ENCODE data around the gene APOB. TPM values are rescaled to one million over a fixed set of nuclear protein-coding genes. Genes with fewer than 3 reads are reported as not detected.

APOB gene
- total and polyA plus RNA-seq, 3 experiments from 2014 or later, result not detected

DNA sequence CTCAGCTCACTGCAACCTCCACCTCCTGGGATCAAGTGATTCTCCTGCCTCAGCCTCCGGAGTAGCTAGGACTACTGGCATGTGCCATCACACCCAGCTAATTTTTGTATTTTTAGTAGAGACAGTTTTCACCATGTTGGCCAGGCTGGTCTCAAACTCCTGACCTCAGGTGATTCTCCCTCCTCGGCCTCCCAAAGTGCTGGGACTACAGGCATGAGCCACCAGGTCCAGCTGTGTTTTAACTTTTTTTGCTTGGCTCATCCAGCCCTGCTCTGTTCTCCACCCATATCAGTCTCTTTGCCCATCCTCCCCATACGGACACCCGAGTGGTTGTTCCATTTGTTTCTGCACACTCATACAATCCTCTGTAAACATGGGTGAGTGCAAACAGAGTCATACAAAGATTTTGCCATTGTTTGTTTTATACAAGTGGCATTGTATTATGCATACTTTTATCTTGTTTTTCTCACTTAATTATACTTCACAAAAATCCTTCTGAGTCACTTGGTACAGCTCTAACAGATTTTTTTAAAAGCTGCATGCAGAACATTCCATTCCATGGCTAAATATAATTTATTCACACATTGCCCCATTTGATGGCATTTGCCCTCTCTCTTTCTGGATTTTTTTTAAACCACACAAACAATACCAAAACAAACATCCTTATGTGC is 5.3 kb downstream of the APOB start:
- H3K36me3 ChIP-seq (ENCODE audit: insufficient read depth, low read length), result no peaks in the 10 kb centered on the region
- ChIA-PET CTCF (no interaction called here), POLR2A (no interaction called here)
- H3K4me1 Mint-ChIP-seq, result peaks cover 3 to 6% (median 5%) of the 10 kb centered on the region in 3 donors
- no peaks in the 10 kb centered on the region for H3K27me3 ChIP-seq (ENCODE audit: insufficient read depth, low read length, poor library complexity, severe bottlenecking)
- H3K9me3 Mint-ChIP-seq, result peaks cover 0 to 2% (median 0%) of the 10 kb centered on the region in 5 donors
- H3K27ac ChIP-seq (ENCODE audit: low read depth, low read length), result no peak overlapping the region
- H3K9me3 ChIP-seq (ENCODE audit: low read length), result no peaks in the 10 kb centered on the region
- H3K27me3 Mint-ChIP-seq, result peaks cover 16 to 20% of the 10 kb centered on the region in 2 donors
- H3K4me3 Mint-ChIP-seq, result no peak overlapping the region
- no peaks in the 10 kb centered on the region for H3K36me3 Mint-ChIP-seq
- no peaks in the 10 kb centered on the region for H3K4me1 ChIP-seq (ENCODE audit: insufficient read depth, low read length)
- no peak overlapping the region for H3K27ac Mint-ChIP-seq
- no peak overlapping the region for H3K4me3 ChIP-seq (ENCODE audit: low read length)
- no peak for DNase-seq

GRCh38 chr2:21037671-21038108 is 6.2 kb downstream of the APOB start:
- Mint-ChIP-seq H3K9me3 (peaks cover 0 to 2% (median 0%) of the 10 kb centered on the region in 5 donors), H3K27ac (no peak overlapping the region), H3K36me3 (no peaks in the 10 kb centered on the region), H3K27me3 (peaks cover 11 to 13% of the 10 kb centered on the region in 2 donors), H3K4me1 (peaks cover 0 to under 1% (median 0%) of the 10 kb centered on the region in 3 donors), H3K4me3 (no peak overlapping the region)
- Histone ChIP-seq H3K4me3 (ENCODE audit: low read length) (no peak overlapping the region), H3K9me3 (ENCODE audit: low read length) (no peaks in the 10 kb centered on the region), H3K4me1 (ENCODE audit: insufficient read depth, low read length) (no peaks in the 10 kb centered on the region), H3K27ac (ENCODE audit: low read depth, low read length) (no peak overlapping the region), H3K27me3 (ENCODE audit: insufficient read depth, low read length, poor library complexity, severe bottlenecking) (no peaks in the 10 kb centered on the region), H3K36me3 (ENCODE audit: insufficient read depth, low read length) (no peaks in the 10 kb centered on the region)
- ChIA-PET CTCF (no interaction called here), POLR2A (no interaction called here)
- DNase-seq, result no peak

DNA sequence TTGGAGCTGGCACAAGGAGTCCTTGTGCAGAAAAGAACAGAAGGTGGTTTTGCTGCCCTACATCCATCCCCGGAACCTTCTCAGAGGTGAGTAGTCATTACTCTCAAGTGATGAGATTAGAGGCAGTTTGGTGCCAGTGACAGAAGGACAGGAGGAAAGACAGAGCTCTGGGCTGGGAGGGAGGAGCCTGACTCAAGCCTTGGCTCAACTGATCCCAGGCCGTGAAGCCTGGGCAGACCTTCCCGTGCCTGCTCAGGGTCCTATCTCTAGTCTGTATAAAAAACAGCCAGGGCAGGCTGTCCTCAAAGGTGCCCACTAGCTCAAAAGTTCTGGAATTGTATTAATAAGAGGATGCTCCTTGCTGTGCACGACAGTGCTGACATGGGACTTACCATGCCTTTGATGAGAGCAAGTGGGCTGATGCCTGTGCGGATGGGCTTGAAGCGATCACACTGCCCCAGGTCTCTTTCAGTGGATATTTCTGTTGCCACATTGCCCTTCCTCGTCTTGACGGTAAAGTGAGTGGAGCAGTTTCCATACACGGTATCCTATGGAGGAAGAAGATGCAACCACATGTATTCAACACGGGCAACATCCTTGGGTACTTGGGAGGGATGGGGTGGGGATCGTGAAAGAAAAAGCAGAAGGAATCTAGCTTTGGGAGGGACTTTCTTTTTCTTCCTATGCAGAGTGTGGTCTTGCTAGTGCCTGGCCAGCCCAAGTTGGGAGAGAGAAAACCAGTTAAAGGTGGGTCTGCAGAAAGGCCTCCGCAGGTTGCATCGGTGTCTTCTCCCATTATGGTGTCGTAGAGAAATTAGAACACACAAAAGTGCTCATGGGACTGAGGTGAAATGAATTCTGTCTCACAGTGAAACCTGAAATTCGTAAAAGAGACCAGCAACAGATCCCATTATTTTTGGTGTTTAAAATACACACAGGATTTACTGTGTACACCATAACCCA is 6.9 kb downstream of the APOB start:
- Histone ChIP-seq H3K4me3 (ENCODE audit: low read length) (no peak overlapping the region), H3K27me3 (ENCODE audit: insufficient read depth, low read length, poor library complexity, severe bottlenecking) (no peaks in the 10 kb centered on the region), H3K27ac (ENCODE audit: low read depth, low read length) (no peak overlapping the region), H3K9me3 (ENCODE audit: low read length) (no peaks in the 10 kb centered on the region), H3K4me1 (ENCODE audit: insufficient read depth, low read length) (no peaks in the 10 kb centered on the region), H3K36me3 (ENCODE audit: insufficient read depth, low read length) (no peaks in the 10 kb centered on the region)
- CTCF ChIA-PET, result no interaction called here
- Mint-ChIP-seq H3K27ac (no peak overlapping the region), H3K4me1 (no peaks in the 10 kb centered on the region), H3K27me3 (peaks cover 6 to 7% of the 10 kb centered on the region in 2 donors), H3K9me3 (peaks cover 0 to 2% (median 0%) of the 10 kb centered on the region in 5 donors), H3K36me3 (no peaks in the 10 kb centered on the region), H3K4me3 (no peak overlapping the region)
- DNase-seq, result no peak
- POLR2A ChIA-PET, result no interaction called here

DNA sequence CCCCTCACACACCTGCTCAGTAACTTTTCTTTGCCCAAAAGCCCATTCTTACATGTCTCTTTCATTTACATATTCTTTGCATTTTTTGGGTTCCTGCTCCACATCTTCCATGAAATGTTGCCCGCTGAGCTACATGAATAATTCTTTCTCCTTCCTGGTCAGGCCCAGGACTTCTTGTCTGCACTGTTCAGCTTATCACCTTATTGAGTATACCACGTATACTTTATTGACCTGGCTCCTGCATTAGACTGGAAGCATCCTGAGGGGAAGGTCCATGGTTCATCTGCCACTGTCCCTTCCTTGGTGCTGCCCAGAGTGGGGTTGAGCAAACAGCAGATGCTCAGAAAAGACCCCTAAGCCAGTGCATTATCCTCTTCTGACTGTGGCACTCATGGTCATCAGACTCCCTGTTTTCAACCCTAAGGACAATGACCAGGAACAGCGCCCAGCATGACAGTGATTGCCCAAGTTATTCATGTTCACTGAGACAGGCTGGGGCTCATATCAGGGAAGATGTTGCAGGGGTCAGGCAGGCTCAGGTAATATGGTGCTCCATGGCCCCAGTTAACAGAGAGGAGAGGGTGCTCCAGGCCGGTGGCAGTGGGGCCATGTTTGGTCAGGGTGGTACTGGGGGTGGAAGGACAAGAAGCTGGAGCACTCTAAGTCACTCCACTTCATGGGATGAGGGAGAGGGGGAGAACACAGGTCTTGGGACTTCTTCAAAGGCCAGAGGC is 7.7 kb downstream of the APOB start:
- Mint-ChIP-seq H3K9me3 (peaks cover 0 to 2% (median 0%) of the 10 kb centered on the region in 5 donors), H3K4me1 (no peaks in the 10 kb centered on the region), H3K27me3 (peaks cover 4 to 7% of the 10 kb centered on the region in 2 donors), H3K36me3 (no peaks in the 10 kb centered on the region), H3K27ac (no peak overlapping the region), H3K4me3 (no peak overlapping the region)
- DNase-seq, result no peak
- Histone ChIP-seq H3K27me3 (ENCODE audit: insufficient read depth, low read length, poor library complexity, severe bottlenecking) (no peaks in the 10 kb centered on the region), H3K27ac (ENCODE audit: low read depth, low read length) (no peak overlapping the region), H3K9me3 (ENCODE audit: low read length) (no peaks in the 10 kb centered on the region), H3K4me1 (ENCODE audit: insufficient read depth, low read length) (no peaks in the 10 kb centered on the region), H3K36me3 (ENCODE audit: insufficient read depth, low read length) (no peaks in the 10 kb centered on the region), H3K4me3 (ENCODE audit: low read length) (no peak overlapping the region)
- CTCF ChIA-PET, result no interaction called here
- POLR2A ChIA-PET, result no interaction called here

DNA sequence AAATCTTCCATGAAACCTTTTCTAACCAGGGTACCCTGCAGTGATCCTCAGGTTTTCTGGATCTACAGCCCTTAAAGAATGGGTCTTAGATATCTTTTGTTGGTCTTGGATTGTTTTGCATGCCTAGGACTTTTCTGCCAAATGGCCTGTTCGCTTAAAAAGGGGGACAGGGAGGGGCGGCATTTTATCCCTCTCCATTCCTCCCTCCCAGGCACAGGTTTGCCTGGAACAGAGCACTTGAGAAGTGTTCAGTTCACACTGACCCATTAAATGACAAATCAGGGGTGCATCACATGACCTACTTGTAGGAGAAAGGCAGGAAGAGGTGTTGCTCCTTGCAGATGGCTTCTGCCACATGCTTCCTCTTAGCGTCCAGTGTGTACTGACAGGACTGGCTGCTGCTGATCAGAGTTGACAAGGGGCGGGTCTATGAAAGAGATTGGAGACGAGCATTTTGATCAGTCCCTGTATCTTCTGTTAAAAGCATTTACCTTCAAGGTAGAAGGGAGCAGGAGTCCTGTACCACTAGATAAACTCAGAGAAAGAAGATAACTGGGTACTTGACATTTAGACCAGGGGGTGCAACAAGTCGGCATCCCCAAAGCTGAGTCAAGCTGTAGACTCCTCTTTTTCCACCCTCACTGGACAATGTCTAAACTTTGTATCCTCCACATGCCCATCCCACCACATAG is 8.4 kb downstream of the APOB start:
- H3K27ac Mint-ChIP-seq, result no peak overlapping the region
- no peaks in the 10 kb centered on the region for H3K36me3 Mint-ChIP-seq
- DNase-seq, result no peak
- H3K4me1 ChIP-seq (ENCODE audit: insufficient read depth, low read length), result no peaks in the 10 kb centered on the region
- no peaks in the 10 kb centered on the region for H3K4me1 Mint-ChIP-seq
- H3K27me3 Mint-ChIP-seq, result peaks cover 3 to 11% of the 10 kb centered on the region in 2 donors
- POLR2A ChIA-PET, result no interaction called here
- CTCF ChIA-PET, result no interaction called here
- no peaks in the 10 kb centered on the region for H3K36me3 ChIP-seq (ENCODE audit: insufficient read depth, low read length)
- H3K4me3 ChIP-seq (ENCODE audit: low read length), result no peak overlapping the region
- H3K9me3 Mint-ChIP-seq, result peaks cover 0 to 2% (median 0%) of the 10 kb centered on the region in 5 donors
- no peak overlapping the region for H3K27ac ChIP-seq (ENCODE audit: low read depth, low read length)
- no peak overlapping the region for H3K4me3 Mint-ChIP-seq
- no peaks in the 10 kb centered on the region for H3K9me3 ChIP-seq (ENCODE audit: low read length)
- H3K27me3 ChIP-seq (ENCODE audit: insufficient read depth, low read length, poor library complexity, severe bottlenecking), result no peaks in the 10 kb centered on the region

DNA sequence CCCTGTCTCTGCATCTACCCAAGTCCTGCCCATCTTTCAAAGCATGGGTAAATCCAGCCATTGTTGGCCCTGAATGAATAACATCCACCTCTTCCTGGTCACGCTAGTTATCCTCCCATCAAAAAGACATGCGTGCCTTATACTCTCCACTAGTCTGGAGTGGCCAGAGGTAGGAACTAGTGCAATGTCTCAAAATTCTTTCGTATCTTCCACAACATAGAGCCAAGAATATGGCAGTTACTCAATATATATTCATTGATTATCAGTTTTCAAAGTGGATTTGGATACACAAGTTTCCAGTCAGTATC is 8.9 kb downstream of the APOB start:
- Mint-ChIP-seq H3K4me3 (no peak overlapping the region), H3K27me3 (peaks cover 3 to 12% of the 10 kb centered on the region in 2 donors), H3K27ac (no peak overlapping the region), H3K9me3 (peaks cover 0 to 2% (median 0%) of the 10 kb centered on the region in 5 donors), H3K36me3 (no peaks in the 10 kb centered on the region), H3K4me1 (no peaks in the 10 kb centered on the region)
- no peaks in the 10 kb centered on the region for H3K36me3 ChIP-seq (ENCODE audit: insufficient read depth, low read length)
- ChIA-PET POLR2A (no interaction called here), CTCF (no interaction called here)
- no peaks in the 10 kb centered on the region for H3K27me3 ChIP-seq (ENCODE audit: insufficient read depth, low read length, poor library complexity, severe bottlenecking)
- no peak overlapping the region for H3K27ac ChIP-seq (ENCODE audit: low read depth, low read length)
- no peak for DNase-seq
- no peaks in the 10 kb centered on the region for H3K4me1 ChIP-seq (ENCODE audit: insufficient read depth, low read length)
- H3K4me3 ChIP-seq (ENCODE audit: low read length), result no peak overlapping the region
- H3K9me3 ChIP-seq (ENCODE audit: low read length), result no peaks in the 10 kb centered on the region

DNA sequence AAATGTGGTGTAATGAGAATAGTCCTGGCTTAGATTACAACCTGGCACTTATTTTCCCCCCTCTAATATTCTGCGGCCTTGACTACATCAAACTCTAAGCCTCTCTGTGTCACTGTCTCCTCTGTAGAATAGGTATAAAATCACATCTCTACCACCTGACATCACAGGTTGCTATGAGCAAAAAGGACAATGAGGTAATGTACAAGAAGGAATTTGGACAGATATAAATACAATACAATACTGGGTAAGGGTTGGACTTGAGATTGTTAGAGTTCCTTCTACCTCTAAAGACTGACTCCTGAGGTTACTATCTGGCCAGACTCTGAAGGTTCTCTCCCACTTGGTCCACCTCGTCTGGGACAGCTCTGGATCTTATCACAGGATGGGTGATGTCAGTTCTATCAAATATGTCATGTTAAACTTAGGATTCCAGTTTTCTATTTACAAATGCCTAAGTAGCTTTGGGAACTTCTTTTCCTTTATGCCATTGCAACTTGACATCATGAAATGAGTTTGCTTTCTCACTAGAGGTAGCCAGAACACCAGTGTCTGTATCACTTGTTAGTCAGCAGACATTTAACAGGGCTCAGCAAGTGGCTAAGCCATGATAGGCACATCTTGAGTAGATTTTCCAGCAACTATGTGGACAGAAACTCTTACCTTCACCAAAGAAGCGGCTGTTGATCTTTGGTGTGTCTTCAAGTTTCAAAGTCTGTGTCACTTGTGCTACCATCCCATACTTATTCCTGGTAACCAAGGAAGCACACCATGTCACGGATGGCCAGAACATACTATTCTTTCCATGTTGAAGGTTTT is 9.5 kb downstream of the APOB start:
- Mint-ChIP-seq H3K4me3 (no peak overlapping the region), H3K9me3 (peaks cover 0 to 2% (median 0%) of the 10 kb centered on the region in 5 donors), H3K36me3 (no peaks in the 10 kb centered on the region), H3K4me1 (no peaks in the 10 kb centered on the region), H3K27ac (no peak overlapping the region), H3K27me3 (peaks cover 3 to 12% of the 10 kb centered on the region in 2 donors)
- Histone ChIP-seq H3K4me1 (ENCODE audit: insufficient read depth, low read length) (no peaks in the 10 kb centered on the region), H3K27me3 (ENCODE audit: insufficient read depth, low read length, poor library complexity, severe bottlenecking) (no peaks in the 10 kb centered on the region), H3K36me3 (ENCODE audit: insufficient read depth, low read length) (no peaks in the 10 kb centered on the region), H3K4me3 (ENCODE audit: low read length) (no peak overlapping the region), H3K27ac (ENCODE audit: low read depth, low read length) (no peak overlapping the region), H3K9me3 (ENCODE audit: low read length) (no peaks in the 10 kb centered on the region)
- CTCF ChIA-PET, result no interaction called here
- DNase-seq, result no peak
- POLR2A ChIA-PET, result no interaction called here

All from CD8-positive, alpha-beta memory T cell (primary cell).